H1 (cell line): ENCODE data around the gene RPS6KA4. TPM values are rescaled to one million over a fixed set of nuclear protein-coding genes. Genes with fewer than 3 reads are reported as not detected.
A peak's percentile ranks its signal among the peaks of the same experiment; 100 is the strongest.

Experiments used
- CTCF ChIA-PET: fragments of 300-600 bp; sonication (Branson Sonifier 250); formaldehyde crosslinking; loops from one replicate; lab custom pipeline; 2021; ENCODE audit not compliant: partially characterized antibody; lab: Charles Lee
- POLR2A ChIA-PET: fragments of 300-600 bp; sonication (Branson Sonifier 250); formaldehyde crosslinking; loops from one replicate; lab custom pipeline; 2021; ENCODE audit warnings: inconsistent platforms; ENCODE audit not compliant: partially characterized antibody; lab: Charles Lee
- DNase-seq, 2 experiments: peaks; one replicate each; pipeline versions ENCODE4 v3.0.0 to v3.0.0-alpha.2; 2010 to 2022; ENCODE audit warnings: low spot score in 2 of 2, low read depth in 1 of 2, mixed read lengths in 1 of 2
- FAIRE-seq: peaks from 2 replicates; lab custom pipeline; 2011; peaks lifted over from hg19 to GRCh38; lab: Jason Lieb, UNC
- H2AFZ ChIP-seq: 2 replicates; pipeline ENCODE4 v1.8.1; 2012; ENCODE audit warnings: low read length, inconsistent platforms
- H2AK5ac ChIP-seq: 2 replicates; pipeline ENCODE4 v1.6.1; 2013; ENCODE audit warnings: low read depth, low read length
- H2BK120ac ChIP-seq: replicated peaks from 2 replicates; pipeline ENCODE3; 2013; ENCODE audit warnings: low read depth, low read length, inconsistent platforms
- H2BK12ac ChIP-seq: 2 replicates; pipeline ENCODE4 v1.6.1; 2013; ENCODE audit warnings: low read depth, low read length
- H2BK15ac ChIP-seq: 2 replicates; pipeline ENCODE4 v1.6.1; 2013; ENCODE audit warnings: low read length
- H2BK20ac ChIP-seq: 2 replicates; pipeline ENCODE4 v1.6.1; 2013; ENCODE audit warnings: low read length
- H2BK5ac ChIP-seq: 2 replicates; pipeline ENCODE4 v1.6.1; 2013; ENCODE audit warnings: low read depth, low read length
- H3K14ac ChIP-seq: 2 replicates; pipeline ENCODE4 v1.6.1; 2013; ENCODE audit warnings: inconsistent platforms; ENCODE audit not compliant: insufficient read length
- H3K18ac ChIP-seq: 2 replicates; pipeline ENCODE4 v1.6.1; 2013; ENCODE audit warnings: low read length; ENCODE audit errors: extremely low read depth
- H3K23ac ChIP-seq: 2 replicates; pipeline ENCODE4 v1.6.1; 2013; ENCODE audit warnings: inconsistent platforms; ENCODE audit not compliant: insufficient read length
- H3K23me2 ChIP-seq: 2 replicates; pipeline ENCODE4 v1.6.1; 2013; ENCODE audit warnings: low read depth, low read length
- H3K27ac ChIP-seq: 2 replicates; pipeline ENCODE4 v1.6.1; 2011; ENCODE audit warnings: low read depth, low read length, inconsistent platforms
- H3K27me3 ChIP-seq, 4 experiments: replicated peaks in 1 of 4; 1 replicate in 1 of 4; 2 replicates in 3 of 4; pipeline versions ENCODE4 v1.6.1 to v1.8.1; 2011 to 2013; ENCODE audit warnings: low read length in 3 of 4, mild to moderate bottlenecking in 3 of 4, inconsistent platforms in 2 of 4, mixed read lengths in 2 of 4, moderate library complexity in 1 of 4; ENCODE audit not compliant: control insufficient read depth in 3 of 4, insufficient read depth in 3 of 4; ENCODE audit errors: extremely low read depth in 1 of 4
- H3K36me3 ChIP-seq, 4 experiments: 2 replicates each; pipeline versions ENCODE4 v1.6.1 to v1.8.1; 2011 to 2013; ENCODE audit warnings: mild to moderate bottlenecking in 4 of 4, low read length in 3 of 4, moderate library complexity in 2 of 4, control low read depth in 1 of 4, inconsistent platforms in 1 of 4; ENCODE audit not compliant: insufficient read depth in 4 of 4, control insufficient read depth in 2 of 4
- H3K4ac ChIP-seq: replicated peaks from 2 replicates; pipeline ENCODE3; 2013; ENCODE audit warnings: low read length, low read depth, mixed read lengths, inconsistent platforms; ENCODE audit not compliant: insufficient read length
- H3K4me1 ChIP-seq, 4 experiments: replicated peaks in 1 of 4; 1 replicate in 1 of 4; 2 replicates in 3 of 4; pipeline versions ENCODE4 v1.6.1 to v1.8.1; 2011 to 2013; ENCODE audit warnings: low read length in 3 of 4, inconsistent platforms in 2 of 4, mixed read lengths in 1 of 4; ENCODE audit not compliant: insufficient read depth in 4 of 4, control insufficient read depth in 3 of 4
- H3K4me2 ChIP-seq, 2 experiments: 2 replicates each; pipeline versions ENCODE4 v1.6.1 to v1.8.1; 2011 to 2013; ENCODE audit warnings: low read depth in 2 of 2, low read length in 2 of 2, control low read depth in 1 of 2, inconsistent platforms in 1 of 2, mild to moderate bottlenecking in 1 of 2; ENCODE audit not compliant: insufficient read depth in 1 of 2
- H3K4me3 ChIP-seq, 4 experiments: fragments of 200-600, 300-600 bp in 1 of 4; sonication (generic), shearing (Covaris generic), sonication (Bioruptor Twin) in 1 of 4; 2 replicates each; pipeline versions ENCODE4 v1.5.1 to v1.8.1; 2011 to 2016; ENCODE audit warnings: low read length in 4 of 4, low read depth in 3 of 4, control low read depth in 2 of 4, inconsistent platforms in 2 of 4, mild to moderate bottlenecking in 2 of 4, mixed read lengths in 1 of 4, moderate library complexity in 1 of 4; ENCODE audit not compliant: insufficient read depth in 2 of 4; ENCODE audit errors: extremely low read depth in 1 of 4
- H3K56ac ChIP-seq: replicated peaks from 2 replicates; pipeline ENCODE3; 2013; ENCODE audit warnings: low read depth, mild to moderate bottlenecking, mixed read lengths, low read length, inconsistent platforms; ENCODE audit not compliant: insufficient read length
- H3K79me1 ChIP-seq: 2 replicates; pipeline ENCODE4 v1.6.1; 2013; ENCODE audit warnings: low read depth, low read length, control low read depth
- H3K79me2 ChIP-seq, 2 experiments: 2 replicates each; pipeline versions ENCODE4 v1.6.1 to v1.8.1; 2012 to 2013; ENCODE audit warnings: low read length in 2 of 2, mild to moderate bottlenecking in 2 of 2, inconsistent platforms in 1 of 2; ENCODE audit not compliant: insufficient read depth in 2 of 2, control insufficient read depth in 1 of 2
- H3K9ac ChIP-seq, 4 experiments: replicated peaks in 1 of 4; 1 replicate in 1 of 4; 2 replicates in 3 of 4; pipeline versions ENCODE4 v1.6.1 to v1.8.1; 2011 to 2013; ENCODE audit warnings: low read depth in 3 of 4, low read length in 3 of 4, control low read depth in 2 of 4, mild to moderate bottlenecking in 2 of 4, moderate library complexity in 2 of 4, inconsistent platforms in 1 of 4; ENCODE audit errors: extremely low read depth in 1 of 4
- H3K9me3 ChIP-seq, 2 experiments: 2 replicates each; pipeline versions ENCODE4 v1.6.1 to v1.8.1; 2012 to 2013; ENCODE audit warnings: mild to moderate bottlenecking in 2 of 2, moderate library complexity in 2 of 2, control low read depth in 1 of 2, inconsistent platforms in 1 of 2, low read depth in 1 of 2, low read length in 1 of 2, mixed read lengths in 1 of 2; ENCODE audit not compliant: insufficient read depth in 2 of 2
- H4K20me1 ChIP-seq, 2 experiments: replicated peaks in 1 of 2; 2 replicates each; pipeline versions ENCODE3 to v1.8.1; 2011 to 2013; ENCODE audit warnings: inconsistent platforms in 2 of 2, low read length in 2 of 2, mild to moderate bottlenecking in 1 of 2; ENCODE audit not compliant: insufficient read depth in 2 of 2, control insufficient read depth in 1 of 2
- H4K5ac ChIP-seq: 2 replicates; pipeline ENCODE4 v1.6.1; 2013; ENCODE audit warnings: low read length, low read depth, mixed read lengths, inconsistent platforms; ENCODE audit not compliant: insufficient read length
- H4K8ac ChIP-seq: 2 replicates; pipeline ENCODE4 v1.8.0; 2013; ENCODE audit warnings: mild to moderate bottlenecking, moderate library complexity, low read length, inconsistent platforms; ENCODE audit not compliant: insufficient read depth; ENCODE audit errors: extremely low read depth
- H4K91ac ChIP-seq: replicated peaks from 2 replicates; pipeline ENCODE3; 2013; ENCODE audit warnings: low read length, mixed read lengths, inconsistent platforms; ENCODE audit not compliant: insufficient read length
- PHF8 ChIP-seq: fragments of 200-600 bp; sonication (generic); conservative IDR thresholded peaks from 2 replicates; pipeline ENCODE4 v1.7.1; 2012; ENCODE audit warnings: low read depth, mild to moderate bottlenecking, inconsistent platforms, low read length, moderate library complexity
- WGBS, 2 experiments: shearing (Covaris generic) in 1 of 2; methylation state at CpG; one replicate each; pipeline versions ENCODE4 v1.1.6 to v1.1.7; 2013 to 2015; ENCODE audit warnings: low lambda C conversion rate in 2 of 2, mixed read lengths in 2 of 2, inconsistent platforms in 1 of 2, low coverage in 1 of 2, missing lambda C conversion rate in 1 of 2; ENCODE audit not compliant: insufficient replicate concordance in 2 of 2, insufficient coverage in 1 of 2, insufficient read length in 1 of 2; ENCODE audit errors: extremely low coverage in 1 of 2, missing lambda C conversion rate in 1 of 2; 5-methylcytosine and 5-hydroxymethylcytosine counted together
- long read RNA-seq, 2 experiments: library from RNA in 1 of 2; library from capped mRNA in 1 of 2; stranded (forward); transcript quantifications; one replicate each; pipeline ENCODE4 v2.0.0, GENCODE V29; 2021; ENCODE audit warnings: inconsistent platforms in 1 of 2
- polyA minus RNA-seq, 3 experiments: library from RNA; depleted of rRNA, polyadenylated mRNA; stranded (reverse); fragments of >200 nt; gene quantifications; 1 replicate in 2 of 3; 2 replicates in 1 of 3; pipeline ENCODE4 v1.2.3, GENCODE V29; 2011
- polyA plus RNA-seq, 7 experiments: library from polyadenylated mRNA; depleted of rRNA in 3 of 7; stranded (reverse) in 5 of 7; unstranded in 2 of 7; fragments of >200 nt in 5 of 7; fragments of 200-250 nt in 2 of 7; gene quantifications; 1 replicate in 5 of 7; 2 replicates in 1 of 7; 4 replicates in 1 of 7; pipeline versions ENCODE4 v1.2.1 to v1.2.3, GENCODE V29; 2011 to 2013; ENCODE audit warnings: missing spikeins in 2 of 7, mixed read lengths in 2 of 7
- total RNA-seq: library from RNA; stranded (reverse); fragmentation: NEBNext Ultra II Directional; extraction: Animal tissue kit (Norgen Biotek cat#: 25700); gene quantifications from 2 replicates; pipeline ENCODE4 v1.2.1, GENCODE V29; 2021

Gene RPS6KA4
- 12.6 and 13.2 TPM in 2 replicates for total RNA-seq
- 8.2 and 12.1 TPM in 2 replicates for polyA plus RNA-seq (2011; rRNA removed)
- polyA plus RNA-seq (2011; cell fraction: cytosol; rRNA removed): 11.5 TPM
- polyA plus RNA-seq (2011; cell fraction: nucleus; rRNA removed): 27.8 TPM
- polyA plus RNA-seq (2012, experiment 1 of 2): 8.5 to 14.4 TPM (median 12.2 TPM) in 4 replicates
- 7.6 TPM for polyA plus RNA-seq (2012, experiment 2 of 2)
- polyA plus RNA-seq (2013, experiment 1 of 2): 5.0 TPM
- 5.5 TPM for polyA plus RNA-seq (2013, experiment 2 of 2)
- polyA minus RNA-seq (2011; rRNA and poly(A)+ RNA removed): 8.6 and 9.0 TPM in 2 replicates
- polyA minus RNA-seq (2011; cell fraction: cytosol; rRNA and poly(A)+ RNA removed): 12.0 TPM
- polyA minus RNA-seq (2011; cell fraction: nucleus; rRNA and poly(A)+ RNA removed): 17.0 TPM
- long read RNA-seq, experiment 1, partial matches to known transcripts: 9 of 10 reads
- long read RNA-seq, experiment 1, other reads (novel, unspliced or antisense): 1 of 10 reads
- long read RNA-seq, experiment 2: 0 reads

DNA sequence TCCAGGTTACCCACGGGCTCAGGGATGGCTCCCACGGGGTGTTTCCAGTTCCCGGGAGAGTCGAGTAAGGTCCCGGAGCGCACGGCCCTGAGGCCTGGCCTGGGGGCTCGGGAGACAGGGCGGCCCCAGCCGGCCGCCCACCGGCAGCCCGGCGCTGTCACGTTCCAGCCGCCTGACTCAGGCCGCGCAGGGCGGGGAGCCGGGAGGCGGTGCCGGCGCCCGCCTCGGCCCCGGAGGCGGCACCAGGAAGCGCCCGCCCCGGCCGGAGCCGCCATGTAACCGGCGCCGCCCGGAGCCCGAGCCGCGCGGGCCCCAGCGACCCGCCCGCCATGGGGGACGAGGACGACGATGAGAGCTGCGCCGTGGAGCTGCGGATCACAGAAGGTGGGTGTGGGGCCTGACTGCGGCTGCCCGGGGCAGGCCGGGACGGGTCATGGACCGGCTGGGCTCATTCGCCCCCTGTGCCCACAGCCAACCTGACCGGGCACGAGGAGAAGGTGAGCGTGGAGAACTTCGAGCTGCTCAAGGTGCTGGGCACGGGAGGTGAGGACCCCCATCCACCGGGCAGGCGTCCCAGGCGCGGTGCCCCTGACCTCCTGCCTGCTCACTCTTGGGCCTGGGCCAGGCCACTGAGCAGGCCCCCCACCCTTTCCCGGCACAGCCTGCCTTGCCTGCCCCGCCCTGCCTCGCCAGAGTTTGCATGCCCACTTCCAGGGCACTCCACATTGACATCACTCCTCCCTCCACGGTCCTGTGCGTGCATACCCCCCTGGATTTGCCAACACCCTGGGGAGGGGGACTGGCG is at the start of gene RPS6KA4:
TSS of gene RPS6KA4 (plus strand) at position 256 of the 805 bp plus-strand sequence. CDS start at position 330, 74 bp downstream.
- Histone ChIP-seq H3K27ac (no peak within 1 kb of the TSS; the same call in 1 of the 2 replicates), H3K9ac (peak within 1 kb of the TSS in 3 of 4 experiments; percentile 54 to 79 (median 54); a peak in 4 of 7 replicates), H3K4ac (peak within 1 kb of the TSS; percentile 96), H2BK15ac (peak within 1 kb of the TSS; percentile 61; the same call in 1 of the 2 replicates), H3K23me2 (peaks cover 7% of the 10 kb centered on the region; the same call in 1 of the 2 replicates), H2BK120ac (peak within 1 kb of the TSS; percentile 27), H4K8ac (peak within 1 kb of the TSS; percentile 96), H3K9me3 (no peaks in the 10 kb centered on the region), H2BK5ac (peak within 1 kb of the TSS; percentile 81; the same call in 1 of the 2 replicates), H3K4me2 (peak within 1 kb of the TSS; percentile 87 to 89), H3K18ac (peak within 1 kb of the TSS; percentile 97), H4K91ac (peak within 1 kb of the TSS; percentile 95), H3K23ac (no peak within 1 kb of the TSS), H2BK20ac (peak within 1 kb of the TSS; percentile 90; the same call in 1 of the 2 replicates), H3K4me3 (peak within 1 kb of the TSS; percentile 61 to 83 (median 72)), H2AFZ (0 out of 2 replicates have a peak within 1 kb of the TSS, but pooled peaks have one; percentile 61), H3K79me2 (no peaks in the 10 kb centered on the region), H4K5ac (peak within 1 kb of the TSS; percentile 60), H3K27me3 (no peaks in the 10 kb centered on the region), H2AK5ac (peak within 1 kb of the TSS; percentile 43; the same call in 1 of the 2 replicates), H3K79me1 (no peaks in the 10 kb centered on the region; the same call in 1 of the 2 replicates), H3K36me3 (peaks cover 0 to 9% (median 3%) of the 10 kb centered on the region in 4 experiments; a peak in 3 of 8 replicates), H2BK12ac (peak within 1 kb of the TSS; percentile 97; the same call in 1 of the 2 replicates), H3K56ac (peak within 1 kb of the TSS; percentile 84), H3K4me1 (peaks cover 0 to 39% (median 30%) of the 10 kb centered on the region in 4 experiments; a peak in 6 of 7 replicates), H3K14ac (peak within 1 kb of the TSS; percentile 94), H4K20me1 (peaks cover 0 to 4% of the 10 kb centered on the region in 2 experiments)
- WGBS, 2 experiments: 3% methylated on average over 42 of the region's 70 CpGs; no CpG with 5 or more reads in 1 of the 2 experiments
- FAIRE-seq (no peak), DNase-seq (peak in 1 of 2 experiments; percentile 75)
- CTCF ChIA-PET: interaction anchor here (0.5 to 37.6 kb wide), 10 partner anchors 9 to 496 kb away, joined by 3 to 614 read pairs (median 6); partner anchors contain the start of genes CATSPERZ, CCDC88B, ESRRA and PRDX5
- POLR2A ChIA-PET: interaction anchor here (1.0 to 3.6 kb wide), 11 partner anchors 11 to 175 kb away, joined by 3 to 14 read pairs (median 3); no protein-coding TSS in a partner anchor
- peak; percentile 61 for TF ChIP-seq PHF8
